Panc1 (cell line): ENCODE data around the gene LMLN.

ENCODE experiments used
- CTCF ChIP-seq: fragments of 450-650 bp; IDR thresholded peaks from 2 replicates; pipeline ENCODE4 v1.5.1; 2017; ENCODE audit warnings: mild to moderate bottlenecking
- POLR2AphosphoS5 ChIP-seq: IDR thresholded peaks from 2 replicates; pipeline ENCODE4 v1.6.1; 2012; ENCODE audit warnings: mild to moderate bottlenecking, low read depth, low read length, moderate library complexity

- TF ChIP-seq POLR2AphosphoS5 (no peak), CTCF (no peak)
Observed at GRCh38 chr3:198090795-198091332, 130.8 kb downstream of the LMLN start.
